ENCODE results near the gene GULP1.
"Not testable (repeated sequence)": the region's sequence is repeated elsewhere in the genome, so short reads cannot be mapped to it uniquely, and the experiment has no call there.

- TF ChIP-seq CTCF (IDR thresholded peaks at IDR 0.05); EP300 (IDR thresholded peaks at IDR 0.05; ENCODE audit: low read depth): not testable (repeated sequence)
Measured at GRCh38 chr2:188298937-188299371, 7.3 kb downstream of the GULP1 start.
